HepG2 (cell line): ENCODE measurements around the gene CNPY4. TPM values are rescaled to one million over a fixed set of nuclear protein-coding genes. Genes with fewer than 3 reads are reported as not detected.
A peak's percentile ranks its signal among the peaks of the same experiment; 100 is the strongest.

ENCODE experiments used
- ATAC-seq: fragments of 200-7000 bp; cut with Tn5 transposase; 3 replicates; pipeline ENCODE4 v1.9.1; 2020; ENCODE audit warnings: mild to moderate bottlenecking, moderate library complexity
- BruUV-seq: library from RNA; stranded (reverse); fragments of 400-500 nt; replicated peaks from 2 replicates; lab custom pipeline; 2021; lab: Mats Ljungman, UMichigan
- CTCF ChIA-PET: fragments of 300-600 bp; formaldehyde crosslinking; extraction: SDS; loops from one replicate; lab custom pipeline; 2021; ENCODE audit warnings: low total read pairs, inconsistent platforms, low intra/inter-chr PET ratio; lab: Yijun Ruan, JAX
- POLR2A ChIA-PET: fragments of 350-600 bp; sonication (Branson Sonifier 250); formaldehyde crosslinking; loops from one replicate; lab custom pipeline; 2020; ENCODE audit warnings: antibody characterized with exemption, inconsistent platforms; lab: Yijun Ruan, JAX
- DNase-seq: peaks from one replicate; pipeline ENCODE4 v3.0.0-alpha.2; 2015; ENCODE audit warnings: low spot score
- FAIRE-seq: peaks from 3 replicates; lab custom pipeline; 2011; peaks lifted over from hg19 to GRCh38; lab: Jason Lieb, UNC
- H2AFZ ChIP-seq: one replicate; pipeline ENCODE4 v1.6.1; 2011; ENCODE audit warnings: low read length, inconsistent platforms
- H3K27ac ChIP-seq: fragments of 300-600 bp; 3 replicates; pipeline ENCODE4 v1.8.0; 2011; ENCODE audit warnings: mixed run types, mild to moderate bottlenecking, mixed read lengths, low read length, inconsistent platforms; ENCODE audit not compliant: insufficient read depth; ENCODE audit errors: extremely low read length
- H3K27me3 ChIP-seq, 2 experiments: fragments of 200-600 bp in 1 of 2; 2 replicates in 1 of 2; 3 replicates in 1 of 2; pipeline versions ENCODE4 v1.6.0 to v1.8.0; 2011; ENCODE audit warnings: low read length in 2 of 2, mild to moderate bottlenecking in 2 of 2, moderate library complexity in 2 of 2, inconsistent platforms in 1 of 2; ENCODE audit not compliant: insufficient read depth in 2 of 2, control insufficient read depth in 1 of 2
- H3K36me3 ChIP-seq, 2 experiments: fragments of 200-600 bp in 1 of 2; replicated peaks in 1 of 2; 2 replicates in 1 of 2; 3 replicates in 1 of 2; pipeline versions ENCODE4 v1.5.1 to v1.8.0; 2011; ENCODE audit warnings: low read length in 2 of 2, inconsistent platforms in 1 of 2; ENCODE audit not compliant: insufficient read depth in 2 of 2, control insufficient read depth in 1 of 2
- H3K4me1 ChIP-seq: 2 replicates; pipeline ENCODE4 v1.5.1; 2012; ENCODE audit warnings: low read length, inconsistent platforms; ENCODE audit not compliant: insufficient read depth
- H3K4me2 ChIP-seq: 2 replicates; pipeline ENCODE4 v1.6.0; 2011; ENCODE audit warnings: low read depth, low read length, inconsistent platforms
- H3K4me3 ChIP-seq, 3 experiments: fragments of 200-600 bp in 1 of 3; sonication (generic), shearing (Covaris generic) in 1 of 3; replicated peaks in 1 of 3; 2 replicates each; pipeline ENCODE4 v1.5.1; 2011 to 2016; ENCODE audit warnings: low read length in 3 of 3, inconsistent platforms in 2 of 3, low read depth in 2 of 3, mild to moderate bottlenecking in 2 of 3, control low read depth in 1 of 3, mixed read lengths in 1 of 3; ENCODE audit not compliant: insufficient read depth in 1 of 3
- H3K79me2 ChIP-seq: one replicate; pipeline ENCODE4 v1.6.1; 2011; ENCODE audit warnings: low read length, inconsistent platforms; ENCODE audit not compliant: insufficient read depth
- H3K9ac ChIP-seq: 2 replicates; pipeline ENCODE4 v1.6.0; 2011; ENCODE audit warnings: mild to moderate bottlenecking, low read depth, low read length, inconsistent platforms; ENCODE audit not compliant: insufficient read depth
- H3K9me3 ChIP-seq: 2 replicates; pipeline ENCODE4 v1.5.1; 2012; ENCODE audit warnings: mild to moderate bottlenecking, low read length
- H4K20me1 ChIP-seq: 2 replicates; pipeline ENCODE4 v1.6.0; 2011; ENCODE audit warnings: inconsistent platforms, mild to moderate bottlenecking, low read length, moderate library complexity; ENCODE audit not compliant: insufficient read depth
- ARID4A ChIP-seq: sonication (generic); formaldehyde crosslinking; IDR thresholded peaks from 2 replicates; pipeline ENCODE4 v1.5.0; 2020; ENCODE audit warnings: mild to moderate bottlenecking, missing genetic modification reagents, borderline replicate concordance
- RBFOX2 ChIP-seq: fragments of 200-400 bp; formaldehyde crosslinking; IDR thresholded peaks from 2 replicates; pipeline ENCODE4 v1.6.1; 2017; ENCODE audit warnings: low read depth, mild to moderate bottlenecking, low read length
- SRF ChIP-seq: IDR thresholded peaks from 2 replicates; pipeline ENCODE4 v1.6.1; 2011; ENCODE audit warnings: mild to moderate bottlenecking, low read depth, low read length, moderate library complexity
- WGBS: methylation state at CpG from one replicate; pipeline ENCODE4 v1.1.6; 2017; ENCODE audit warnings: low lambda C conversion rate; 5-methylcytosine and 5-hydroxymethylcytosine counted together
- in situ Hi-C: cut with HindIII; loops from 2 replicates; pipeline ENCODE4 v1.10.0; 2017; ENCODE audit warnings: low pct_unique_long_range_greater_than_20kb; ENCODE audit not compliant: extremely low pct_ligation_motif_present
- intact Hi-C: fragments of 100-400 bp; cut with micrococcal nuclease; formaldehyde crosslinking; loops from one replicate; pipeline ENCODE4 v1.10.0; 2022; ENCODE audit not compliant: unreplicated experiment
- polyA plus RNA-seq, 8 experiments: library from polyadenylated mRNA; depleted of rRNA in 3 of 8; stranded (reverse) in 7 of 8; unstranded in 1 of 8; fragments of >200 nt; fragmentation: Illumina TruSeq in 4 of 8; extraction: Trizol in 4 of 8; gene quantifications; 2 replicates each; pipeline versions ENCODE4 v1.2.1 to v1.2.3, GENCODE V29; 2011 to 2016; ENCODE audit warnings: low read depth in 4 of 8, missing spikeins in 1 of 8, mixed read lengths in 1 of 8; ENCODE audit not compliant: insufficient read depth in 1 of 8
- total RNA-seq, 5 experiments: library from RNA; depleted of rRNA; stranded (reverse); fragments of >200 nt; fragmentation: Illumina TruSeq; extraction: Trizol; gene quantifications; 2 replicates each; pipeline ENCODE4 v1.2.3, GENCODE V29; 2016; ENCODE audit warnings: low read depth in 1 of 5
- TF ChIP-seq, protein P1 (sequence below): IDR thresholded peaks from 2 replicates; pipeline ENCODE4 v1.6.1; 2016; ENCODE audit warnings: low read depth, control low read depth
- TF ChIP-seq, protein P2 (sequence below): sonication (generic); formaldehyde crosslinking; IDR thresholded peaks from 2 replicates; pipeline ENCODE4 v1.4.0; 2020; ENCODE audit warnings: missing genetic modification reagents

Gene CNPY4
- total and polyA plus RNA-seq, 2 of the 13 experiments (the other 11 are each of a cell fraction or from before 2014, with no cell fraction given) = 6.2 to 12.7 TPM

DNA sequence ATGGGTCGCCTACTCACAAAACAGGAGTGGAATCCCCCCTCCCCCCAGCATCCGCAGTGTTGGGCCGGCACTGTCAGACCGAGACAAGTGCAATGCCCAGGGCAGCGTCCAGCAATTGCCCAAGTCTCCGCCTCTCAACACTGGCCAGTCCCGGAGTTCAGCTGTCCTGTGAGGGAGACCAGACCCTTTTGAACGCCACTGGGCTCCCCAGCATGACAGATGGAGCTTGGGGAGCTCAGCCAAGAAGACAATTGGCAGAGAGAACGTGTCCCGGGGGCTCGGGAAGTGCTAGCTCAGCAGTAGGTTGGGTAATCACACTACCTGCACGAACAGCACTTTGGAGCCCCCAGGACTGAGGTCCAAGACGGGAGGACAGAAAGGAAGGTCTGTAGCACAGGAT is 25.9 kb upstream of the CNPY4 start:
- CTCF ChIA-PET = no interaction called here
- Histone ChIP-seq H3K4me2 (no peak overlapping the region), H3K27ac (peak overlapping the region; percentile 26), H3K4me1 (peaks cover 31% of the 10 kb centered on the region), H3K4me3 (no peak overlapping the region), H3K79me2 (peaks cover 12% of the 10 kb centered on the region), H3K9ac (no peak overlapping the region), H4K20me1 (no peaks in the 10 kb centered on the region), H3K27me3 (no peaks in the 10 kb centered on the region; a peak in 1 of 5 replicates)
- ATAC-seq = no peak
- BruUV-seq = no TSS peak
- in situ Hi-C loops = no loop called here
- POLR2A ChIA-PET = interaction anchor here (4.3 kb wide), 1 partner anchor 8 kb away, joined by 33 read pairs; the partner anchor contains the start of genes AP4M1 and MCM7
- TF ChIP-seq SRF (no peak), RBFOX2 (peak; percentile 16; the same call in 1 of the 2 replicates), ARID4A (CRISPR knock-in tag) (peak; percentile 27; the same call in 1 of the 2 replicates)
- TF ChIP-seq, protein P1, sequence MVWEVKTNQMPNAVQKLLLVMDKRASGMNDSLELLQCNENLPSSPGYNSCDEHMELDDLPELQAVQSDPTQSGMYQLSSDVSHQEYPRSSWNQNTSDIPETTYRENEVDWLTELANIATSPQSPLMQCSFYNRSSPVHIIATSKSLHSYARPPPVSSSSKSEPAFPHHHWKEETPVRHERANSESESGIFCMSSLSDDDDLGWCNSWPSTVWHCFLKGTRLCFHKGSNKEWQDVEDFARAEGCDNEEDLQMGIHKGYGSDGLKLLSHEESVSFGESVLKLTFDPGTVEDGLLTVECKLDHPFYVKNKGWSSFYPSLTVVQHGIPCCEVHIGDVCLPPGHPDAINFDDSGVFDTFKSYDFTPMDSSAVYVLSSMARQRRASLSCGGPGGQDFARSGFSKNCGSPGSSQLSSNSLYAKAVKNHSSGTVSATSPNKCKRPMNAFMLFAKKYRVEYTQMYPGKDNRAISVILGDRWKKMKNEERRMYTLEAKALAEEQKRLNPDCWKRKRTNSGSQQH = no peak
- TF ChIP-seq, protein P2, sequence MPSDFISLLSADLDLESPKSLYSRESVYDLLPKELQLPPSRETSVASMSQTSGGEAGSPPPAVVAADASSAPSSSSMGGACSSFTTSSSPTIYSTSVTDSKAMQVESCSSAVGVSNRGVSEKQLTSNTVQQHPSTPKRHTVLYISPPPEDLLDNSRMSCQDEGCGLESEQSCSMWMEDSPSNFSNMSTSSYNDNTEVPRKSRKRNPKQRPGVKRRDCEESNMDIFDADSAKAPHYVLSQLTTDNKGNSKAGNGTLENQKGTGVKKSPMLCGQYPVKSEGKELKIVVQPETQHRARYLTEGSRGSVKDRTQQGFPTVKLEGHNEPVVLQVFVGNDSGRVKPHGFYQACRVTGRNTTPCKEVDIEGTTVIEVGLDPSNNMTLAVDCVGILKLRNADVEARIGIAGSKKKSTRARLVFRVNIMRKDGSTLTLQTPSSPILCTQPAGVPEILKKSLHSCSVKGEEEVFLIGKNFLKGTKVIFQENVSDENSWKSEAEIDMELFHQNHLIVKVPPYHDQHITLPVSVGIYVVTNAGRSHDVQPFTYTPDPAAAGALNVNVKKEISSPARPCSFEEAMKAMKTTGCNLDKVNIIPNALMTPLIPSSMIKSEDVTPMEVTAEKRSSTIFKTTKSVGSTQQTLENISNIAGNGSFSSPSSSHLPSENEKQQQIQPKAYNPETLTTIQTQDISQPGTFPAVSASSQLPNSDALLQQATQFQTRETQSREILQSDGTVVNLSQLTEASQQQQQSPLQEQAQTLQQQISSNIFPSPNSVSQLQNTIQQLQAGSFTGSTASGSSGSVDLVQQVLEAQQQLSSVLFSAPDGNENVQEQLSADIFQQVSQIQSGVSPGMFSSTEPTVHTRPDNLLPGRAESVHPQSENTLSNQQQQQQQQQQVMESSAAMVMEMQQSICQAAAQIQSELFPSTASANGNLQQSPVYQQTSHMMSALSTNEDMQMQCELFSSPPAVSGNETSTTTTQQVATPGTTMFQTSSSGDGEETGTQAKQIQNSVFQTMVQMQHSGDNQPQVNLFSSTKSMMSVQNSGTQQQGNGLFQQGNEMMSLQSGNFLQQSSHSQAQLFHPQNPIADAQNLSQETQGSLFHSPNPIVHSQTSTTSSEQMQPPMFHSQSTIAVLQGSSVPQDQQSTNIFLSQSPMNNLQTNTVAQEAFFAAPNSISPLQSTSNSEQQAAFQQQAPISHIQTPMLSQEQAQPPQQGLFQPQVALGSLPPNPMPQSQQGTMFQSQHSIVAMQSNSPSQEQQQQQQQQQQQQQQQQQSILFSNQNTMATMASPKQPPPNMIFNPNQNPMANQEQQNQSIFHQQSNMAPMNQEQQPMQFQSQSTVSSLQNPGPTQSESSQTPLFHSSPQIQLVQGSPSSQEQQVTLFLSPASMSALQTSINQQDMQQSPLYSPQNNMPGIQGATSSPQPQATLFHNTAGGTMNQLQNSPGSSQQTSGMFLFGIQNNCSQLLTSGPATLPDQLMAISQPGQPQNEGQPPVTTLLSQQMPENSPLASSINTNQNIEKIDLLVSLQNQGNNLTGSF (CRISPR knock-in tag) = no peak
- TF ChIP-seq, all 625 proteins: peak for 2
- intact Hi-C loops = no loop called here
- 96% methylated on average over 9 of the region's 13 CpGs for WGBS
- H3K36me3 ChIP-seq = peaks cover 51 to 80% of the 10 kb centered on the region in 2 experiments
- no peak overlapping the region for H2AFZ ChIP-seq
- H3K9me3 ChIP-seq = no peaks in the 10 kb centered on the region
- DNase-seq (no peak), FAIRE-seq (no peak)
